RWPE1 (cell line): Measurements from ENCODE around the gene MCF2L.

Experiments
- CTCF ChIA-PET: fragments of 350-600 bp; sonication (Branson Sonifier 250); formaldehyde crosslinking; extraction: SDS; loops from one replicate; lab custom pipeline; 2021; lab: Yijun Ruan, JAX
- POLR2A ChIA-PET: fragments of 400-600 bp; formaldehyde crosslinking; extraction: SDS; loops from one replicate; lab custom pipeline; 2020; ENCODE audit warnings: antibody characterized with exemption; ENCODE audit not compliant: low non-redundant PET; lab: Yijun Ruan, JAX
- DNase-seq: peaks from one replicate; pipeline ENCODE4 v3.0.0; 2012; ENCODE audit warnings: low spot score
- H3K27ac ChIP-seq: fragments of 450-650 bp; 2 replicates; pipeline ENCODE4 v1.5.1; 2017
- TF ChIP-seq, protein P1 (sequence below): fragments of 450-650 bp; conservative IDR thresholded peaks from 2 replicates; pipeline ENCODE4 v1.5.1; 2017; ENCODE audit warnings: low read depth, mild to moderate bottlenecking

MCF2L gene

DNA sequence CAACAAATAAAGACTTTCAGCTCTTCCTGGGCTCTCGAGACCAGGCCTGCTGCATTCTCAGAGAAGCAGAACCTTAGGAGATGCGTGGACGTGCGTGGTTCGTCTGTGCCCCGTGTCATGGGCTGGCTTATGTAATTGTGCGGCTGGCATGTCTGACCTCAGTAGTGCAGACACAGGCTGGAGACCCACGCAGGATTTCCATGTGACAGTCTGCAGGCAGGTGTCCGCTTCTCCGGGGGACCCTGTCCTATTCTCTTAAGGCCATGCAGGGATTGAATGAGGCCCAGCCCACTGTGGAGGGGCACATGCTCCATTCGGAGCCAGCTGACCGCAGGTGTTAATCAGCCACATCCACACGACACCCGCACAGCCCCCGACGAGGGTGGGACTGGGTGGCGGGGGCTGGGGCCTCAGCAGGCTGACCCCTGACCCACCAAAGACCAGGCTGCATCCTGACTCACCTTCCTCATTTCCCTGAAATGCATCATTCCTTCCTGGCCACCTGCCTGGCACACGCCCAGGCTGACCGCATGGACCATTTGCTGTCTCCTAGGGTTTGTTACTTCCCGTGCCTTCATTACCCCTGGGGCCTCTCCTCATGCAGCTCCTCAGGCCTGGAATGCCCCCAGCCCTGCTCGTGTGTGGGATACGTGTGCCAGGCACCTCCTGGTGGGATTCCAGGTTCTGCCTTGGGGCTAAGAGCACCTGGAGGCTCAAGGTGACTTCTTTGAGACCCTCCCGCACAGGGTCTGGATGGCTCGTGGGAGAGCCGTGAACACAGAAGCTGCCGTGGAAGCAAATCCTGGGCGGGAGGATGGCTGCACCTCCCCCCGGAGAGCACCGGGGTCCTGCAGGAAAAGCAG, 10.7 kb upstream of the MCF2L start:
- no peak overlapping the region for H3K27ac ChIP-seq
- no peak for DNase-seq
- ChIA-PET CTCF (interaction anchor here (0.6 kb wide), 2 partner anchors 11 to 15 kb away, joined by 3 to 4 read pairs; no protein-coding TSS in a partner anchor), POLR2A (no interaction called here)
- TF ChIP-seq, protein P1, sequence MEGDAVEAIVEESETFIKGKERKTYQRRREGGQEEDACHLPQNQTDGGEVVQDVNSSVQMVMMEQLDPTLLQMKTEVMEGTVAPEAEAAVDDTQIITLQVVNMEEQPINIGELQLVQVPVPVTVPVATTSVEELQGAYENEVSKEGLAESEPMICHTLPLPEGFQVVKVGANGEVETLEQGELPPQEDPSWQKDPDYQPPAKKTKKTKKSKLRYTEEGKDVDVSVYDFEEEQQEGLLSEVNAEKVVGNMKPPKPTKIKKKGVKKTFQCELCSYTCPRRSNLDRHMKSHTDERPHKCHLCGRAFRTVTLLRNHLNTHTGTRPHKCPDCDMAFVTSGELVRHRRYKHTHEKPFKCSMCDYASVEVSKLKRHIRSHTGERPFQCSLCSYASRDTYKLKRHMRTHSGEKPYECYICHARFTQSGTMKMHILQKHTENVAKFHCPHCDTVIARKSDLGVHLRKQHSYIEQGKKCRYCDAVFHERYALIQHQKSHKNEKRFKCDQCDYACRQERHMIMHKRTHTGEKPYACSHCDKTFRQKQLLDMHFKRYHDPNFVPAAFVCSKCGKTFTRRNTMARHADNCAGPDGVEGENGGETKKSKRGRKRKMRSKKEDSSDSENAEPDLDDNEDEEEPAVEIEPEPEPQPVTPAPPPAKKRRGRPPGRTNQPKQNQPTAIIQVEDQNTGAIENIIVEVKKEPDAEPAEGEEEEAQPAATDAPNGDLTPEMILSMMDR: no peak

DNA sequence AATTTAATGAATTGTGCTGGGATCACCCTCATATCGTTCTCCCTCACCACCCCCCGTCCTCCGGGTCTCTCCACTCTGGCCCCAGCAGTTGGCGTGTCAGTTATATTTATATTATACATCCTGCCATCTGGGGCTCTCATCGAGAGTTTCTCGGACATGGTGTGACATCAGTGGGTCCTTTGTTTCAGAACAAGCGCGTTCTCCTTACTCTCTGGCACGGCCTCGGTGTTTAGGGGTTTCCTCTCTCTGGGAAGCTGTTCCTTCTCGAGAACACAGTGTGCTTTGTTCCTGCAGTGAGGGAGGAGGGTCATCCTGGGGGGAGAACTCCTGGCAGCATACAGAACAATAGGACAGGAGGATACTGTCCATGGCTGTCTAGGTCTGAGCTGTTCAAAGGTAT, 9.8 kb upstream of the MCF2L start:
- ChIA-PET POLR2A (no interaction called here), CTCF (no interaction called here)
- DNase-seq: no peak
- TF ChIP-seq, protein P1: no peak
- H3K27ac ChIP-seq: no peak overlapping the region

DNA sequence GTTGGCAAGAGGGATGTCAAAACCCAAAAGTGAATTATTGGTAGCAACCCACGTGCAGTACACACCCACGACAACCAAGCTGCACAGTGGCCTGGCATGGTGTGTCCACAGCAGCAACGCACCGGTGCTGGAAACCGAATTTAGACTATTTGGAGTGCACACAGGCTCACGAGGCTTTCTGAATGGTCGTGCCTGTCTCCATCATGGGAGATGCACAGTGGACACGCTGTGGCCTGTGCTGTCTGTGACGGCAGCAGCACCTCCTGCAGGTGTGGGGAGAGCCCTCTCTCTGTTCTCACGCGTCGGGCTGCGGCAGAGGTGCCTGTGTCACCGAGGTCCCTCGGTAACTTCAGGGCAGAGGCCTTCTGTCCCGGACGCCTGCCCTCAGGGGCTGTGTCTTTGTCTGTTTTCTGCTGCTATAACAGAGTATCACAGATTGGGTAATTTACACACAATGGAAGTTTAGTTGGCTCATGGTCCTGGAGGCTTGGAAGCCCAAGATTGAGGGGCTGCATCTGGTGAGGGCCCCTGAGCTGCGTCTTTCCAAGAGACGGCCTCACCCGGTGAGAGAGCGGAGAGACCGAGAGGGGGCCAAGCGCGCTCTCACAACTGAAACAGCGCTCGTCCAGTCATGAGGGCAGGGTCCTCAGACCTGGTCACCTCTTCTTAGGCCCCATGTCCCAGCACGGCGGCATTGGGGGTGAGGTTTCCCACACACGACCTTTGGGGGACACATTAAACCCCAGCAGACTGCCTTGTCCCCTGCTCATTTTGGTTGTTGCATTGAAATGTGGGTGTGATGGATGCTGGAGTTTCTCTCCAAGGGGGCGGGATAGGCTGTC, 9.1 kb upstream of the MCF2L start:
- DNase-seq: no peak
- TF ChIP-seq, protein P1: no peak
- ChIA-PET CTCF (no interaction called here), POLR2A (no interaction called here)
- H3K27ac ChIP-seq: no peak overlapping the region

DNA sequence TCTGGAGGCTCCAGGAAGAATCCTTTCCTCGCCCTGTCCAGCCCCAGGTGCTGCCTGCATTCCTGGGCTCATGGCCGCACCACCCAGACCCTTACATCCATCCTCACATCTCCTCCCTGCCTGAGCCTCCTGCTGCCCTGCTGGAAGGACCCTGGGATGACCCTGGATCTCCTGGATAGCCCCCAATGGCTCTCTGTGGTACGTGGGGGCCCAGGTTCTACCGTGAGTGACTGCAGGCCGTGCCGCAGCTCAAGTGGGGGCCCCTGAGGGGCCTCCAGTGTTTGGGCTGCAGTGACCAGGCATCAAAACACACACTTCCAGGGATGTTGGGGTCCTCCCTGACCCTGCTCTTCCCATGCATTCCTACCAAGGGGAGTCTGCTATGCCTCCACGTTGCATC, 8.3 kb upstream of the MCF2L start:
- TF ChIP-seq, protein P1: no peak
- POLR2A ChIA-PET: no interaction called here
- CTCF ChIA-PET: no interaction called here
- DNase-seq: no peak
- H3K27ac ChIP-seq: no peak overlapping the region

DNA sequence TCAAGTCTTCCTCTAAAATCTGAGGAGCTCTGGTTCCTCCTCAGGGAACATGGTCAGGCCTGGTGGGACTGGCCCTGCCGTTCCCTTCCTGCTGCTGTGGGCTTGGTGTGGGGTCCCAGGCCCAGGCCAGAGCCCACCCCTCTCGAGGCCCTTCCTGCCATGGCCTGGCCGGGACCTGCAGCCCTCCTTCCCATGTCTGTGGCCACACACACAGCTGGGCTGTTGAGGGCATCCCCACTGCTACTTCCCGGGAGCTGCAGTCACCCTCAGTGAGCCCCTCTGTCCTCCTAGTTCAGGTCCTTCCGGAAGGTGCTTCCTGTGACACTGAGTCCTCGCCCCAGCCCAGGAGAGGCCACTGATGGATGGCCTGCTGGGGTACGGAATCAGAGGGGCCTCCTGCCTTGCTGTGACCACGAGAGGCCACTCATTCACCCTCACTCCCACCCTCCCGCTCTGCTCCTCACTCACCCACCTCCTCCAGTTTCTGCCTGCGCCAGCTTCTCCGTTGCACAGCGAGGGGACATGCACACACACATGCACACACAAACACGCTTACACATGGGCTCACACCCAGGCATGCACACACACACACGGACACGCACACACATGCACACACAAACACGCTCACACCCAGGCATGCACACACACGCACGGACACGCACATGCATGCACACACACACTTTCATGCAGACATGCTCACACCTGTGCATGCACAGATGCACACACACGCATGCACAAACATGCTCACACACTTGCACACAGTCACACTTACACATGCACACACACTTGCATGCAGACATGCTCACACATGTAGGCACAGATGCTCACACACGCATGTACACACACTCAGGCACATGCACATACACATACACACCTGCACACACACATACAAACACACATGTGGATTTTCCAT, 7.3 kb upstream of the MCF2L start:
- CTCF ChIA-PET: no interaction called here
- TF ChIP-seq, protein P1: no peak
- no peak for DNase-seq
- POLR2A ChIA-PET: no interaction called here
- no peak overlapping the region for H3K27ac ChIP-seq

DNA sequence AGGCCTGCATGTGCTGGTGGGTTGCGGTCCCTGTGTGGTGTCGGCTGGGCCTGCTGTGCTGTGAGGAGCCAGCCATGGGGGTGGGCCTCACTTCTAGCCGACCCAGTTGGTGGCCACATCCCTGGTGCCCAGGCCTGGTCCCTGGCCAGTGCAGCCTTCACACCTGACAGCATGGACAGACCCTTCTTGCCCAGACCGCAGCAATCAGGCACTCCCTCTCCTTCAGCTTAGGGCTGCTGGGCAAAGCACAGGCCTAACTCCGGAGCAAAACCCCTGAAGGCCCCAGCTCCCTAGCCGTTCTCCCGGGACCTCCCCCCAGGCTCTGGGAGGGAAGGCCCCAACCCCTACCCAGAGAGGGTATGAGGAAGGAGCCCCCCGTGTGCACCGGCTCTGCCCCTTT, 6.6 kb upstream of the MCF2L start:
- CTCF ChIA-PET: no interaction called here
- POLR2A ChIA-PET: no interaction called here
- TF ChIP-seq, protein P1: no peak
- no peak for DNase-seq
- H3K27ac ChIP-seq: no peak overlapping the region
